Smooth muscle cell of bladder (primary cell): Measurements from ENCODE around the gene QSER1. TPM values are rescaled to one million over a fixed set of nuclear protein-coding genes. Genes with fewer than 3 reads are reported as not detected.

Experiments used
- total RNA-seq: library from RNA; depleted of rRNA; stranded (reverse); fragments of >200 nt; gene quantifications from 2 replicates; pipeline ENCODE4 v1.2.3, GENCODE V29; 2014

The QSER1 gene
- total RNA-seq: 11.4 and 11.7 TPM in 2 replicates

DNA sequence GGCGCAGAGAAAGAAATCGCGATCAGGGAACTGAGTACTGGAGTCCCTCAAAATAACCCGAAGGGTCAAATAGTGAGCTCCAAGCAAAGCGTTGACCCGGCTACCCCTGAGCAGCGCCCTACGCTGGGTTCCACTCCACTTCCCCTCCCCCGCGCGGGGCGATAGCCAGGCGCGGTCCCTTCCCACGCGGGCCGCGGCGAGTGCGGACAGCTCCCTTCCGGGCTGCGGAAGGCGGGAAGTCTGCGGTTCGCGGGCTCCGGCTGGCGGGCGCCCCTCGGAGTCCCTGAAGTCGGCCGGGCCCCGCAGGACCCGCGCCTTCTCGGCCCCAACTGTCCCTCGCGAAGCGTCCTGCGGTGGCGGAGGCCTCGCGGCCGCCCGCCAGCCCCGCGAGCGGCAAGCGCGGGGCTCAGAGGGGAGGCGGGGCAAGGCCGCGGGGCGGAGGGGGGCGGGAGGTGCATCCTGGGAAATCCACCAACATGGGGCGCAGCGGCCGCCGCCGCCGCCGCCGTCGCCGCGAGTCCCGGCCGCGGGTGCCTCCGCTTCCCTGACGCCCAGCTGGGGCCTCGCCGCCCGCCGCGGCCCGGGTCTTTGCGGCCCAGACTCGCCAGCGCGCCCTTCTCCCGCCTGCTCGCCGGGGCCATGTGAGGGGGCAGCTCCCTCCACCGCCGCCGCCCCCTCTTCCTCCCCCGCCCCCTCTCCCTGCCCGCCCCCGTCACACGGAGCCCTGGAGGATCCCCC, at the start of gene QSER1:
QSER1 (plus strand) TSS at position 457 of the 738 bp plus-strand sequence. CDS start 315 bp downstream, outside the sequence.

GRCh38 chr11:33015621-33016551, 123.3 kb downstream of the QSER1 start, which contains the start of gene DEPDC7:
DEPDC7 (plus strand) TSS chr11:33015878; CDS start chr11:33015956, 78 bp downstream.

Other genes with a start within 250 kb of the QSER1 start
- gene CCDC73, start 98.1 kb upstream of the QSER1 start, total RNA-seq: not detected in 2 replicates
- gene PRRG4, start 62.9 kb upstream of the QSER1 start, total RNA-seq: under 0.01 and 0.09 TPM in 2 replicates
- gene DEPDC7, start 123.1 kb downstream of the QSER1 start, total RNA-seq: 5.3 and 7.4 TPM in 2 replicates
- 13.2 and 16.7 TPM in 2 replicates for gene TCP11L1, start 146.8 kb downstream of the QSER1 start, total RNA-seq